H1 (cell line): ENCODE data around the gene PDGFD. TPM values are rescaled to one million over a fixed set of nuclear protein-coding genes. Genes with fewer than 3 reads are reported as not detected.

ENCODE experiments used
- CTCF ChIA-PET: fragments of 300-600 bp; sonication (Branson Sonifier 250); formaldehyde crosslinking; loops from one replicate; lab custom pipeline; 2021; ENCODE audit not compliant: partially characterized antibody; lab: Charles Lee
- POLR2A ChIA-PET: fragments of 300-600 bp; sonication (Branson Sonifier 250); formaldehyde crosslinking; loops from one replicate; lab custom pipeline; 2021; ENCODE audit warnings: inconsistent platforms; ENCODE audit not compliant: partially characterized antibody; lab: Charles Lee
- DNase-seq, 2 experiments: peaks; one replicate each; pipeline versions ENCODE4 v3.0.0 to v3.0.0-alpha.2; 2010 to 2022; ENCODE audit warnings: low spot score in 2 of 2, low read depth in 1 of 2, mixed read lengths in 1 of 2
- FAIRE-seq: peaks from 2 replicates; lab custom pipeline; 2011; peaks lifted over from hg19 to GRCh38; lab: Jason Lieb, UNC
- H2AFZ ChIP-seq: 2 replicates; pipeline ENCODE4 v1.8.1; 2012; ENCODE audit warnings: low read length, inconsistent platforms
- H2AK5ac ChIP-seq: 2 replicates; pipeline ENCODE4 v1.6.1; 2013; ENCODE audit warnings: low read depth, low read length
- H2BK120ac ChIP-seq: replicated peaks from 2 replicates; pipeline ENCODE3; 2013; ENCODE audit warnings: low read depth, low read length, inconsistent platforms
- H2BK12ac ChIP-seq: 2 replicates; pipeline ENCODE4 v1.6.1; 2013; ENCODE audit warnings: low read depth, low read length
- H2BK15ac ChIP-seq: 2 replicates; pipeline ENCODE4 v1.6.1; 2013; ENCODE audit warnings: low read length
- H2BK20ac ChIP-seq: 2 replicates; pipeline ENCODE4 v1.6.1; 2013; ENCODE audit warnings: low read length
- H2BK5ac ChIP-seq: 2 replicates; pipeline ENCODE4 v1.6.1; 2013; ENCODE audit warnings: low read depth, low read length
- H3K14ac ChIP-seq: 2 replicates; pipeline ENCODE4 v1.6.1; 2013; ENCODE audit warnings: inconsistent platforms; ENCODE audit not compliant: insufficient read length
- H3K18ac ChIP-seq: 2 replicates; pipeline ENCODE4 v1.6.1; 2013; ENCODE audit warnings: low read length; ENCODE audit errors: extremely low read depth
- H3K23ac ChIP-seq: 2 replicates; pipeline ENCODE4 v1.6.1; 2013; ENCODE audit warnings: inconsistent platforms; ENCODE audit not compliant: insufficient read length
- H3K23me2 ChIP-seq: 2 replicates; pipeline ENCODE4 v1.6.1; 2013; ENCODE audit warnings: low read depth, low read length
- H3K27ac ChIP-seq: 2 replicates; pipeline ENCODE4 v1.6.1; 2011; ENCODE audit warnings: low read depth, low read length, inconsistent platforms
- H3K27me3 ChIP-seq, 4 experiments: replicated peaks in 1 of 4; 1 replicate in 1 of 4; 2 replicates in 3 of 4; pipeline versions ENCODE4 v1.6.1 to v1.8.1; 2011 to 2013; ENCODE audit warnings: low read length in 3 of 4, mild to moderate bottlenecking in 3 of 4, inconsistent platforms in 2 of 4, mixed read lengths in 2 of 4, moderate library complexity in 1 of 4; ENCODE audit not compliant: control insufficient read depth in 3 of 4, insufficient read depth in 3 of 4; ENCODE audit errors: extremely low read depth in 1 of 4
- H3K36me3 ChIP-seq, 4 experiments: 2 replicates each; pipeline versions ENCODE4 v1.6.1 to v1.8.1; 2011 to 2013; ENCODE audit warnings: mild to moderate bottlenecking in 4 of 4, low read length in 3 of 4, moderate library complexity in 2 of 4, control low read depth in 1 of 4, inconsistent platforms in 1 of 4; ENCODE audit not compliant: insufficient read depth in 4 of 4, control insufficient read depth in 2 of 4
- H3K4ac ChIP-seq: replicated peaks from 2 replicates; pipeline ENCODE3; 2013; ENCODE audit warnings: low read length, low read depth, mixed read lengths, inconsistent platforms; ENCODE audit not compliant: insufficient read length
- H3K4me1 ChIP-seq, 4 experiments: replicated peaks in 1 of 4; 1 replicate in 1 of 4; 2 replicates in 3 of 4; pipeline versions ENCODE4 v1.6.1 to v1.8.1; 2011 to 2013; ENCODE audit warnings: low read length in 3 of 4, inconsistent platforms in 2 of 4, mixed read lengths in 1 of 4; ENCODE audit not compliant: insufficient read depth in 4 of 4, control insufficient read depth in 3 of 4
- H3K4me2 ChIP-seq, 2 experiments: 2 replicates each; pipeline versions ENCODE4 v1.6.1 to v1.8.1; 2011 to 2013; ENCODE audit warnings: low read depth in 2 of 2, low read length in 2 of 2, control low read depth in 1 of 2, inconsistent platforms in 1 of 2, mild to moderate bottlenecking in 1 of 2; ENCODE audit not compliant: insufficient read depth in 1 of 2
- H3K4me3 ChIP-seq, 4 experiments: fragments of 200-600, 300-600 bp in 1 of 4; sonication (generic), shearing (Covaris generic), sonication (Bioruptor Twin) in 1 of 4; 2 replicates each; pipeline versions ENCODE4 v1.5.1 to v1.8.1; 2011 to 2016; ENCODE audit warnings: low read length in 4 of 4, low read depth in 3 of 4, control low read depth in 2 of 4, inconsistent platforms in 2 of 4, mild to moderate bottlenecking in 2 of 4, mixed read lengths in 1 of 4, moderate library complexity in 1 of 4; ENCODE audit not compliant: insufficient read depth in 2 of 4; ENCODE audit errors: extremely low read depth in 1 of 4
- H3K56ac ChIP-seq: replicated peaks from 2 replicates; pipeline ENCODE3; 2013; ENCODE audit warnings: low read depth, mild to moderate bottlenecking, mixed read lengths, low read length, inconsistent platforms; ENCODE audit not compliant: insufficient read length
- H3K79me1 ChIP-seq: 2 replicates; pipeline ENCODE4 v1.6.1; 2013; ENCODE audit warnings: low read depth, low read length, control low read depth
- H3K79me2 ChIP-seq, 2 experiments: 2 replicates each; pipeline versions ENCODE4 v1.6.1 to v1.8.1; 2012 to 2013; ENCODE audit warnings: low read length in 2 of 2, mild to moderate bottlenecking in 2 of 2, inconsistent platforms in 1 of 2; ENCODE audit not compliant: insufficient read depth in 2 of 2, control insufficient read depth in 1 of 2
- H3K9ac ChIP-seq, 4 experiments: replicated peaks in 1 of 4; 1 replicate in 1 of 4; 2 replicates in 3 of 4; pipeline versions ENCODE4 v1.6.1 to v1.8.1; 2011 to 2013; ENCODE audit warnings: low read depth in 3 of 4, low read length in 3 of 4, control low read depth in 2 of 4, mild to moderate bottlenecking in 2 of 4, moderate library complexity in 2 of 4, inconsistent platforms in 1 of 4; ENCODE audit errors: extremely low read depth in 1 of 4
- H3K9me3 ChIP-seq, 2 experiments: 2 replicates each; pipeline versions ENCODE4 v1.6.1 to v1.8.1; 2012 to 2013; ENCODE audit warnings: mild to moderate bottlenecking in 2 of 2, moderate library complexity in 2 of 2, control low read depth in 1 of 2, inconsistent platforms in 1 of 2, low read depth in 1 of 2, low read length in 1 of 2, mixed read lengths in 1 of 2; ENCODE audit not compliant: insufficient read depth in 2 of 2
- H4K20me1 ChIP-seq, 2 experiments: replicated peaks in 1 of 2; 2 replicates each; pipeline versions ENCODE3 to v1.8.1; 2011 to 2013; ENCODE audit warnings: inconsistent platforms in 2 of 2, low read length in 2 of 2, mild to moderate bottlenecking in 1 of 2; ENCODE audit not compliant: insufficient read depth in 2 of 2, control insufficient read depth in 1 of 2
- H4K5ac ChIP-seq: 2 replicates; pipeline ENCODE4 v1.6.1; 2013; ENCODE audit warnings: low read length, low read depth, mixed read lengths, inconsistent platforms; ENCODE audit not compliant: insufficient read length
- H4K8ac ChIP-seq: 2 replicates; pipeline ENCODE4 v1.8.0; 2013; ENCODE audit warnings: mild to moderate bottlenecking, moderate library complexity, low read length, inconsistent platforms; ENCODE audit not compliant: insufficient read depth; ENCODE audit errors: extremely low read depth
- H4K91ac ChIP-seq: replicated peaks from 2 replicates; pipeline ENCODE3; 2013; ENCODE audit warnings: low read length, mixed read lengths, inconsistent platforms; ENCODE audit not compliant: insufficient read length
- WGBS, 2 experiments: shearing (Covaris generic) in 1 of 2; methylation state at CpG; one replicate each; pipeline versions ENCODE4 v1.1.6 to v1.1.7; 2013 to 2015; ENCODE audit warnings: low lambda C conversion rate in 2 of 2, mixed read lengths in 2 of 2, inconsistent platforms in 1 of 2, low coverage in 1 of 2, missing lambda C conversion rate in 1 of 2; ENCODE audit not compliant: insufficient replicate concordance in 2 of 2, insufficient coverage in 1 of 2, insufficient read length in 1 of 2; ENCODE audit errors: extremely low coverage in 1 of 2, missing lambda C conversion rate in 1 of 2; 5-methylcytosine and 5-hydroxymethylcytosine counted together
- polyA plus RNA-seq, 7 experiments: library from polyadenylated mRNA; depleted of rRNA in 3 of 7; stranded (reverse) in 5 of 7; unstranded in 2 of 7; fragments of >200 nt in 5 of 7; fragments of 200-250 nt in 2 of 7; gene quantifications; 1 replicate in 5 of 7; 2 replicates in 1 of 7; 4 replicates in 1 of 7; pipeline versions ENCODE4 v1.2.1 to v1.2.3, GENCODE V29; 2011 to 2013; ENCODE audit warnings: missing spikeins in 2 of 7, mixed read lengths in 2 of 7
- total RNA-seq: library from RNA; stranded (reverse); fragmentation: NEBNext Ultra II Directional; extraction: Animal tissue kit (Norgen Biotek cat#: 25700); gene quantifications from 2 replicates; pipeline ENCODE4 v1.2.1, GENCODE V29; 2021

PDGFD gene
- total and polyA plus RNA-seq, 2 of the 8 experiments (the other 6 are each of a cell fraction or from before 2014, with no cell fraction given), result 1.1 to 3.9 TPM

- no peak overlapping the region for H3K27ac ChIP-seq
- H2BK5ac ChIP-seq, result no peak overlapping the region
- no peak overlapping the region for H3K4me2 ChIP-seq
- no peaks in the 10 kb centered on the region for H3K23me2 ChIP-seq
- H3K4me3 ChIP-seq, result no peak overlapping the region
- H4K5ac ChIP-seq, result no peak overlapping the region
- no peaks in the 10 kb centered on the region for H3K9me3 ChIP-seq
- WGBS, 2 experiments, result 87% methylated on average over 2 of the region's 2 CpGs; no CpG with 5 or more reads in 1 of the 2 experiments
- POLR2A ChIA-PET, result interaction anchor here (0.9 kb wide), 1 partner anchor 16 kb away, joined by 3 read pairs; no protein-coding TSS in a partner anchor
- H3K23ac ChIP-seq, result no peak overlapping the region
- no peak overlapping the region for H3K18ac ChIP-seq
- H3K27me3 ChIP-seq, result no peaks in the 10 kb centered on the region
- H2BK12ac ChIP-seq, result no peak overlapping the region
- H2BK15ac ChIP-seq, result no peak overlapping the region
- no peak overlapping the region for H2BK20ac ChIP-seq
- H4K20me1 ChIP-seq, result no peaks in the 10 kb centered on the region
- H3K4me1 ChIP-seq, result no peaks in the 10 kb centered on the region
- H2AK5ac ChIP-seq, result no peak overlapping the region
- DNase-seq, result no peak
- H3K9ac ChIP-seq, result no peak overlapping the region
- no peaks in the 10 kb centered on the region for H3K36me3 ChIP-seq
- H3K4ac ChIP-seq, result no peak overlapping the region
- H4K8ac ChIP-seq, result no peak overlapping the region
- no peaks in the 10 kb centered on the region for H3K79me1 ChIP-seq
- no peak overlapping the region for H3K14ac ChIP-seq
- H2AFZ ChIP-seq, result no peak overlapping the region
- no peaks in the 10 kb centered on the region for H3K79me2 ChIP-seq
- H3K56ac ChIP-seq, result no peak overlapping the region
- H4K91ac ChIP-seq, result no peak overlapping the region
- no peak for FAIRE-seq
- CTCF ChIA-PET, result interaction anchor here (0.5 kb wide), 1 partner anchor 62 kb away, joined by 3 read pairs; no protein-coding TSS in a partner anchor
- H2BK120ac ChIP-seq, result no peak overlapping the region
These were observed 215.7 kb downstream of the PDGFD start for GRCh38 chr11:103948187-103948763.
